Kidney (tissue), 14 donors: ENCODE measurements around the gene OR52B6. TPM values are rescaled to one million over a fixed set of nuclear protein-coding genes. Genes with fewer than 3 reads are reported as not detected.
A peak's percentile ranks its signal among the peaks of the same experiment; 100 is the strongest.

Experiments used
- DNase-seq, 5 donors: peaks; one replicate each; pipeline ENCODE4 v3.0.0-alpha.2; 2013 to 2020
- FAIRE-seq: peaks from 2 replicates; lab custom pipeline; 2012; peaks lifted over from hg19 to GRCh38; lab: Jason Lieb, UNC
- H3K27ac ChIP-seq, 2 donors: one replicate each; pipeline ENCODE4 v1.7.0; 2013; ENCODE audit warnings: low read depth in 2 of 2, low read length in 2 of 2, inconsistent platforms in 1 of 2
- H3K27me3 ChIP-seq: one replicate; pipeline ENCODE4 v1.7.1; 2013; ENCODE audit warnings: low read length, inconsistent platforms; ENCODE audit not compliant: control insufficient read depth, insufficient read depth
- H3K36me3 ChIP-seq, 3 donors: one replicate each; pipeline versions ENCODE4 v1.7.0 to v1.7.1; 2013; ENCODE audit warnings: low read length in 3 of 3, control low read depth in 1 of 3, inconsistent platforms in 1 of 3; ENCODE audit not compliant: insufficient read depth in 3 of 3, control insufficient read depth in 2 of 3
- H3K4me1 ChIP-seq, 3 donors: one replicate each; pipeline versions ENCODE4 v1.7.0 to v1.7.1; 2013; ENCODE audit warnings: low read length in 3 of 3, inconsistent platforms in 1 of 3, low read depth in 1 of 3; ENCODE audit not compliant: control insufficient read depth in 2 of 3, insufficient read depth in 2 of 3
- H3K4me3 ChIP-seq, 3 donors: one replicate each; pipeline versions ENCODE4 v1.7.0 to v1.8.1; 2013; ENCODE audit warnings: low read length in 3 of 3, control low read depth in 1 of 3, inconsistent platforms in 1 of 3
- H3K9ac ChIP-seq, 3 donors: one replicate each; pipeline versions ENCODE4 v1.7.0 to v1.7.1; 2013; ENCODE audit warnings: low read length in 3 of 3, control low read depth in 1 of 3, inconsistent platforms in 1 of 3
- H3K9me3 ChIP-seq, 3 donors: one replicate each; pipeline versions ENCODE4 v1.7.0 to v1.7.1; 2013; ENCODE audit warnings: low read length in 3 of 3, control low read depth in 1 of 3, inconsistent platforms in 1 of 3; ENCODE audit not compliant: control insufficient read depth in 2 of 3, insufficient read depth in 1 of 3
- intact Hi-C: fragments of 100-400 bp; cut with DNase I; formaldehyde crosslinking; loops from one replicate; pipeline ENCODE4 v1.11.1; 2022
- polyA plus RNA-seq: library from polyadenylated mRNA; stranded (reverse); fragments of 350-450 nt; fragmentation: Illumina TruSeq; extraction: RNeasy Lipid Tissue Mini Kit (QIAGEN cat#74804); gene quantifications from one replicate; pipeline ENCODE4 v1.2.3, GENCODE V29; 2014; ENCODE audit warnings: low read depth, low replicate concordance; ENCODE audit not compliant: insufficient read depth
- total RNA-seq: library from RNA; stranded (reverse); fragmentation: NEBNext Ultra II Directional; extraction: Animal tissue kit (Norgen Biotek cat#: 25700); gene quantifications from one replicate; pipeline ENCODE4 v1.2.1, GENCODE V29; 2021
- TF ChIP-seq, protein P1 (sequence below): IDR thresholded peaks from 3 replicates; pipeline ENCODE4 v1.5.1; 2012; ENCODE audit warnings: mild to moderate bottlenecking, moderate library complexity, borderline replicate concordance; ENCODE audit not compliant: insufficient read depth; ENCODE audit errors: extremely low read depth
- donor health status: control.
- donor health status: control.
- donor health status: control.
- donor health status: control.
- donor health status: control.
- donor health status: DM: yes; HTN: yes; CAD: no.
- donor health status: Normal renal cell carcinoma (clear cell type).

OR52B6 gene
- total and polyA plus RNA-seq, 2 donors from 2014 or later: not detected

DNA sequence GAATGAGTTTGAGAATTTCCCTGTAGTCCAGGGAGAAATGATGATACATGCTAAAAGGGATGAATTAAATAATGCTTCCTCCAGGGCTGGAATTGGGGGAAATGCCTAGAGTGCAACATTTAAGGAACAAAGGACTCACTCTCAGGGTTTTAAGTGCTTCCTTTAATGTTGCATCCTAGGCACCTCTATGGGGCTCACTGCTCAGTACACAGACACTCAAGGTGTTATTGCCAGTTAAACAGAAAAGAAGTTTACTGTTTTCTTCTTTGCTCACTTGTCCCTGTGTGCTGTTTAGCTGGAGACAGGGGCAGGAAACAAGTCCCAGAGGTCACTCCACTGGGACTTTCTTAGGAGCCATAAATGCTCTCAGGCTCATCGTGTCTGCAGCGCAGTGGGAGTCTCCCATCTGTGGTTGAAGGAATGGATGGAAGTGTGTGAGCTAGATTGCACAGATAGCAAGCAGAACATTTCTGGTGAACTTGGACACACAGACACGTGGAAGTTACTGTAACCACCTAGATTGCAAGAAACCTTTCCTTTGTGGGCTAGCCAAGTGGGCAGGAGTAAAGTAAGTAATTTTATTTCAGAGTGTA, 24.0 kb upstream of the OR52B6 start:
- no peak for FAIRE-seq
- intact Hi-C loops: no loop called here
- peak in 1 of 5 donors; percentile 1 for DNase-seq

DNA sequence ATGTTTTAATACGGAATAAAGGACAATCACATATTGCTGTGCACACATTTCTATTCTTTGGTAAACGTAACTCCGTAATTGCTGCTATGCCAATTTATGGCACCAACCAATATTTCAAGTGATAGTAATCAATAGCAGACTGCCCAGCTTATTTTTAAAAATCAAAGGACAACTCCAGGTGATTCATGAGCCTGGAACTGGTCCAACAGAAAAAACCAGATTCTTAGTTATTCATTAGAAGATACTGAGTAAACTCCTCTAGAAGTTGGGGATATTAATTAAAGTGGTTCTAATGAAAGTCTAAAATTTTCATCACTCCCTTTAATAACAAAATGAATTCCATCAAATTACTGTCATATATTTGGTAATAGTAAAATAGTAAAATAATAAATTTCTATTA, 22.9 kb upstream of the OR52B6 start:
- Histone ChIP-seq H3K27ac (no peak overlapping the region), H3K36me3 (no peaks in the 10 kb centered on the region), H3K9ac (no peak overlapping the region), H3K4me3 (no peak overlapping the region), H3K27me3 (no peaks in the 10 kb centered on the region), H3K4me1 (no peaks in the 10 kb centered on the region), H3K9me3 (no peaks in the 10 kb centered on the region)
- DNase-seq (no peak), FAIRE-seq (peak; percentile 63)
- TF ChIP-seq, protein P1, sequence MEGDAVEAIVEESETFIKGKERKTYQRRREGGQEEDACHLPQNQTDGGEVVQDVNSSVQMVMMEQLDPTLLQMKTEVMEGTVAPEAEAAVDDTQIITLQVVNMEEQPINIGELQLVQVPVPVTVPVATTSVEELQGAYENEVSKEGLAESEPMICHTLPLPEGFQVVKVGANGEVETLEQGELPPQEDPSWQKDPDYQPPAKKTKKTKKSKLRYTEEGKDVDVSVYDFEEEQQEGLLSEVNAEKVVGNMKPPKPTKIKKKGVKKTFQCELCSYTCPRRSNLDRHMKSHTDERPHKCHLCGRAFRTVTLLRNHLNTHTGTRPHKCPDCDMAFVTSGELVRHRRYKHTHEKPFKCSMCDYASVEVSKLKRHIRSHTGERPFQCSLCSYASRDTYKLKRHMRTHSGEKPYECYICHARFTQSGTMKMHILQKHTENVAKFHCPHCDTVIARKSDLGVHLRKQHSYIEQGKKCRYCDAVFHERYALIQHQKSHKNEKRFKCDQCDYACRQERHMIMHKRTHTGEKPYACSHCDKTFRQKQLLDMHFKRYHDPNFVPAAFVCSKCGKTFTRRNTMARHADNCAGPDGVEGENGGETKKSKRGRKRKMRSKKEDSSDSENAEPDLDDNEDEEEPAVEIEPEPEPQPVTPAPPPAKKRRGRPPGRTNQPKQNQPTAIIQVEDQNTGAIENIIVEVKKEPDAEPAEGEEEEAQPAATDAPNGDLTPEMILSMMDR: no peak
- intact Hi-C loops: no loop called here

More for the DNA sequence above, 24.0 kb upstream of the OR52B6 start:
- no peak overlapping the region for H3K9ac ChIP-seq
- no peaks in the 10 kb centered on the region for H3K27me3 ChIP-seq
- H3K4me1 ChIP-seq: no peaks in the 10 kb centered on the region
- no peak overlapping the region for H3K27ac ChIP-seq
- H3K9me3 ChIP-seq: no peaks in the 10 kb centered on the region
- no peak overlapping the region for H3K4me3 ChIP-seq
- TF ChIP-seq, protein P1: no peak
- no peaks in the 10 kb centered on the region for H3K36me3 ChIP-seq

DNA sequence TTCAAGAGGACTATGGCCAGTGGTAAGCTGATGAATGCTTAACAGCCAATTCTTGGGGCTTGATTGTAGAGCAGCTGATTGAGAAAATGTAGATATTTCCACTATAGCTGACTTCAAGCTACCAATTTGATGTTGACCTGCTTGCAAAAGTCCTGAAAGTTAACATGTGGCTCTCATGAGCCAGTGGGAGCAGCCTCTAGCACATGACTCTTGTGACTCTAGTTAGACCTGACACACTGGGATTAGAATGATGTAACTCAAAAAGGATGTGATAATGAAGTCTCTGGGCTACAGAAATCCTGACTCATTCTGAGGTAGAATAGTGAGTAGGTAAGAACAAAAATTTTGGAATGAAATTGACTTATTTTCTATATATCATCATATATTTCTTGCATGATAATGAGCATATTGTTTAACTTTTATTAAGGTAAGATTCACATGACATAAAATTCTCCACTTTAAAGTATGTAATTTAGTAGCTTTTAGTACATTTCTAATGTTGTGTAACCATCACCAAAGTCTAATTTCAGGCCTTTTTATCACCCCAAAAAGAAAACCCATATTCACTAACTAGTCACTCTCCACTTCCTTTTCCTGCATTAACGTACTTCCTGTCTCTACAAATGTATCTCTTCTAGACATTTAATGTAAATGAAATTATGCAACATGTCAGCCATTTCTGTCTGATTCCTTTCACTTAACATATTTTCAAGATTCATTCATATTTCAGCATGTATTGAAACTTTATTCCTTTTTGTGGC, 16.2 kb upstream of the OR52B6 start:
- no peaks in the 10 kb centered on the region for H3K36me3 ChIP-seq
- intact Hi-C loops: no loop called here
- no peak overlapping the region for H3K9ac ChIP-seq
- no peak for FAIRE-seq
- no peaks in the 10 kb centered on the region for H3K27me3 ChIP-seq
- DNase-seq: no peak
- H3K9me3 ChIP-seq: no peaks in the 10 kb centered on the region
- no peaks in the 10 kb centered on the region for H3K4me1 ChIP-seq
- no peak overlapping the region for H3K4me3 ChIP-seq
- TF ChIP-seq, protein P1: no peak
- H3K27ac ChIP-seq: no peak overlapping the region
